Measurements from ENCODE around the gene SAG. TPM values are rescaled to one million over a fixed set of nuclear protein-coding genes. Genes with fewer than 3 reads are reported as not detected.

The SAG gene
- total and polyA plus RNA-seq, 7 donors, result not detected

- DNase-seq, result no peak
- no peak overlapping the region for H3K27ac ChIP-seq
- no peak for ATAC-seq
- no peak for TF ChIP-seq CTCF (IDR thresholded peaks at IDR 0.05)
- H3K4me1 ChIP-seq, result no peaks in the 10 kb centered on the region
- no peak overlapping the region for H3K4me3 ChIP-seq
- WGBS, 3 donors, result 90 to 96% (median 91%) methylated on average over 4 of the region's 4 CpGs
- no peaks in the 10 kb centered on the region for H3K9me3 ChIP-seq
- intact Hi-C loops (cut with DNase I), result loop anchor here in 1 of 2 donors (10.0 kb wide), 1 partner anchor 264 kb away; no protein-coding TSS in a partner anchor
- H3K36me3 ChIP-seq (ENCODE audit: insufficient read depth in 1 of 2, low read depth in 1 of 2), result peaks cover 5 to 100% of the 10 kb centered on the region in 2 donors
- no peaks in the 10 kb centered on the region for H3K27me3 ChIP-seq (ENCODE audit: insufficient read depth in 3 of 3, low read length in 2 of 3)
These were observed 36.7 kb upstream of the SAG start for GRCh38 chr2:233270951-233271350.

DNA sequence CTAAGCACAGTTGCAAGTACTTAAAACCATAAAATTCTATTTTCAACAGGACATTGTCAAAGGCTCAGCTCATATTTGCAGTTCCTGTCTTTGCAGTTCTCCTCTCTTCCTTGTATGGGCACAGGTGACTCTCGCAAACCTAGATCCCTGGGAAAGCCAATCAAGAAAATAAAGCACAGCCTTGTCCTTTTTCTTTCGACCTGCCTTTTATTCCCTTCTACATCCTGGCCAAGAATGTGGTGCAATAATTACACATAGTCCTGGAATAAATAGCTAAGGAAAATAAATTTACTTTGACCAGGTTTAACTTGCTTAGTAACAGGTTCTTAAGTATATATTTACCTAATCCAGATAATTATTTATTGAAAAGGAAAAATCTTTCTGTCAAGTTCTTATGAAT, 35.9 kb upstream of the SAG start:
- H3K4me1 ChIP-seq, result no peaks in the 10 kb centered on the region
- H3K9me3 ChIP-seq, result no peaks in the 10 kb centered on the region
- peaks cover 5 to 100% of the 10 kb centered on the region in 2 donors for H3K36me3 ChIP-seq (ENCODE audit: insufficient read depth in 1 of 2, low read depth in 1 of 2)
- no peaks in the 10 kb centered on the region for H3K27me3 ChIP-seq (ENCODE audit: insufficient read depth in 3 of 3, low read length in 2 of 3)
- intact Hi-C loops (cut with DNase I), result loop anchor here in 1 of 2 donors (10.0 kb wide), 1 partner anchor 263 kb away; no protein-coding TSS in a partner anchor
- TF ChIP-seq CTCF (IDR thresholded peaks at IDR 0.05), result no peak
- no peak for ATAC-seq
- no peak for DNase-seq
- WGBS, 3 donors, result 90 to 92% (median 91%) methylated on average over 2 of the region's 2 CpGs
- H3K4me3 ChIP-seq, result no peak overlapping the region
- no peak overlapping the region for H3K27ac ChIP-seq

GRCh38 chr2:233273120-233273519, 34.5 kb upstream of the SAG start:
- no peak overlapping the region for H3K4me3 ChIP-seq
- DNase-seq, result no peak
- intact Hi-C loops (cut with DNase I), result loop anchor here in 1 of 2 donors (10.0 kb wide), 1 partner anchor 262 kb away; no protein-coding TSS in a partner anchor
- ATAC-seq, result no peak
- WGBS, 3 donors, result 87 to 90% (median 90%) methylated on average over 6 of the region's 6 CpGs
- H3K9me3 ChIP-seq, result no peaks in the 10 kb centered on the region
- H3K27me3 ChIP-seq (ENCODE audit: insufficient read depth in 3 of 3, low read length in 2 of 3), result no peaks in the 10 kb centered on the region
- H3K4me1 ChIP-seq, result no peaks in the 10 kb centered on the region
- TF ChIP-seq CTCF (IDR thresholded peaks at IDR 0.05), result no peak
- H3K27ac ChIP-seq, result no peak overlapping the region
- peaks cover 7 to 100% of the 10 kb centered on the region in 2 donors for H3K36me3 ChIP-seq (ENCODE audit: insufficient read depth in 1 of 2, low read depth in 1 of 2)

DNA sequence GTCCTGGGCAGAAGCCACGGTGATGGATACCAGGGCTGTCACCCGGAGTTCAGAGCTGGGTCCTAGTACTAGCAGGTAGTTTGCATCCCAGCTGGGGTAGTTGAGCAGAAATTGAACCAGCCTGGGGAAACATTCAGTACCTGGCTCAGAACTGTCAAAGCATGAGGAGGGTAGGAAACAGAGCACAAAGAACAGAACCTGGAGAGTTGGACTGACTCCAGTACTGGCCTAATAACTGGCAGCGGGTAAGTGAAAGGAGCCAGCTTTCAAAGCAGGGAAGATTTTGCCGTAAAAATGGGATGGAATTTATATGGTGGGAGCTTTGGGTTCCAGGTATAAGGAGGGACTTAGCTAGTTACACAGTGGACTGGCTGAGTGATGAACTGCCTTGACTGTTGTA, 32.4 kb upstream of the SAG start:
- no peaks in the 10 kb centered on the region for H3K9me3 ChIP-seq
- 86 to 90% (median 86%) methylated on average over 4 of the region's 4 CpGs for WGBS, 3 donors
- DNase-seq (no peak), ATAC-seq (no peak)
- intact Hi-C loops (cut with DNase I), result loop anchor here in 1 of 2 donors (10.0 kb wide), 1 partner anchor 260 kb away; no protein-coding TSS in a partner anchor
- no peak overlapping the region for H3K4me3 ChIP-seq
- no peak for TF ChIP-seq CTCF (IDR thresholded peaks at IDR 0.05)
- H3K27ac ChIP-seq, result no peak overlapping the region
- peaks cover 12 to 100% of the 10 kb centered on the region in 2 donors for H3K36me3 ChIP-seq (ENCODE audit: insufficient read depth in 1 of 2, low read depth in 1 of 2)
- no peaks in the 10 kb centered on the region for H3K27me3 ChIP-seq (ENCODE audit: insufficient read depth in 3 of 3, low read length in 2 of 3)
- H3K4me1 ChIP-seq, result no peaks in the 10 kb centered on the region

DNA sequence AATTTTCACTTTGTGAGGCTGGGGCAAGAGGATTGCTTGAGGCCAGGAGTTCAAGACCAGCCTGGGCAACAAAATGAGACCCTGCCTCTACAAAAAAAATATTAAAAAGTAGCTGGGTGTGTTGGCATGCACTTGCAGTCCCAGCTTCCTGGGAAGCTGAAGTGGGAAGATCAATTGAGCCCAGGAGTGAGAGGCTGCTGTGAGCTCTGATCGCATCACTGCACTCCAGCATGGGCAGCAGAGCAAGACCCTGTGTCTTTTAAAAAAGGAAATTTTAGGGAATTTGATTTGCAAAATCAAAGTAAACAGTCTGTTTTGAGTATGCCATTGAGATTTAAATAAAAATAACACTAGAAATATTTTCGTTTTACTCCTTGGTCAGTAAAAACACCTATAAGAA, 28.7 kb upstream of the SAG start:
- H3K27ac ChIP-seq, result no peak overlapping the region
- no peaks in the 10 kb centered on the region for H3K4me1 ChIP-seq
- no peak for TF ChIP-seq CTCF (IDR thresholded peaks at IDR 0.05)
- DNase-seq, result no peak
- H3K4me3 ChIP-seq, result no peak overlapping the region
- peaks cover 16 to 100% of the 10 kb centered on the region in 2 donors for H3K36me3 ChIP-seq (ENCODE audit: insufficient read depth in 1 of 2, low read depth in 1 of 2)
- H3K27me3 ChIP-seq (ENCODE audit: insufficient read depth in 3 of 3, low read length in 2 of 3), result no peaks in the 10 kb centered on the region
- WGBS, 3 donors, result 93 to 94% (median 94%) methylated on average over 2 of the region's 2 CpGs
- intact Hi-C loops (cut with DNase I), result loop anchor here in 1 of 2 donors (10.0 kb wide), 1 partner anchor 256 kb away; no protein-coding TSS in a partner anchor
- no peaks in the 10 kb centered on the region for H3K9me3 ChIP-seq
- no peak for ATAC-seq

Measured in psoas muscle (tissue), 8 donors.